HCT116 (cell line): ENCODE measurements around the gene DPH6.

Source experiments
- CEBPB ChIP-seq: IDR thresholded peaks from 2 replicates; pipeline ENCODE4 v1.6.1; 2012; ENCODE audit warnings: low read depth
- CTCF ChIP-seq, 3 experiments: fragments of 200-600 bp in 1 of 3; sonication (generic) in 1 of 3; IDR thresholded peaks in 2 of 3; conservative IDR thresholded peaks in 1 of 3; 2 replicates each; pipeline ENCODE4 v1.5.1; 2012 to 2017; ENCODE audit warnings: low read depth in 2 of 3, low read length in 2 of 3, antibody characterized with exemption in 1 of 3, borderline replicate concordance in 1 of 3, control low read depth in 1 of 3, mild to moderate bottlenecking in 1 of 3, mixed read lengths in 1 of 3, mixed run types in 1 of 3, moderate library complexity in 1 of 3; ENCODE audit not compliant: insufficient read depth in 1 of 3
- EGR1 ChIP-seq: IDR thresholded peaks from 2 replicates; pipeline ENCODE4 v1.6.1; 2012; ENCODE audit warnings: low read depth
- ELF1 ChIP-seq: IDR thresholded peaks from 2 replicates; pipeline ENCODE4 v1.6.1; 2012; ENCODE audit warnings: low read depth, borderline replicate concordance
- EZH2 ChIP-seq: fragments of 200-600 bp; sonication (generic); IDR thresholded peaks from 2 replicates; pipeline ENCODE4 v1.6.1; 2017; ENCODE audit warnings: antibody characterized with exemption, mixed run types
- JUND ChIP-seq: IDR thresholded peaks from 2 replicates; pipeline ENCODE4 v1.6.1; 2012
- MAX ChIP-seq: IDR thresholded peaks from 2 replicates; pipeline ENCODE4 v1.6.1; 2012
- POLR2A ChIP-seq: IDR thresholded peaks from 2 replicates; pipeline ENCODE4 v1.7.0; 2011; ENCODE audit warnings: borderline replicate concordance; ENCODE audit not compliant: insufficient read depth, insufficient read length; ENCODE audit errors: extremely low read depth
- POLR2AphosphoS5 ChIP-seq: IDR thresholded peaks from 2 replicates; pipeline ENCODE4 v1.6.1; 2011; ENCODE audit warnings: mild to moderate bottlenecking, low read depth, low read length, moderate library complexity
- REST ChIP-seq: IDR thresholded peaks from 2 replicates; pipeline ENCODE4 v1.6.1; 2012; ENCODE audit warnings: low read depth
- SP1 ChIP-seq: IDR thresholded peaks from 2 replicates; pipeline ENCODE4 v1.6.1; 2012; ENCODE audit warnings: low read depth
- YY1 ChIP-seq: IDR thresholded peaks from 2 replicates; pipeline ENCODE4 v1.6.1; 2011; ENCODE audit warnings: low read length, low read depth, moderate library complexity, mild to moderate bottlenecking; ENCODE audit not compliant: insufficient replicate concordance; ENCODE audit errors: extremely low read depth
- ZBTB33 ChIP-seq: IDR thresholded peaks from 2 replicates; pipeline ENCODE4 v1.6.1; 2011; ENCODE audit warnings: mild to moderate bottlenecking, low read length, moderate library complexity; ENCODE audit not compliant: insufficient replicate concordance; ENCODE audit errors: extremely low read depth
- ZNF274 ChIP-seq: fragments of 200-500 bp; sonication (Bioruptor generic); IDR thresholded peaks from 2 replicates; pipeline ENCODE4 v1.6.1; 2014; ENCODE audit warnings: mild to moderate bottlenecking, low read depth, low read length, inconsistent platforms

- no peak for TF ChIP-seq CTCF (IDR thresholded peaks at IDR 0.05 in 2 of 3, conservative IDR thresholded peaks at IDR 0.05 in 1 of 3; ENCODE audit: borderline replicate concordance in 1 of 3, insufficient read depth in 1 of 3, low read depth in 2 of 3, low read length in 2 of 3)
- TF ChIP-seq EZH2: no peak
- no peak for TF ChIP-seq REST
- TF ChIP-seq POLR2AphosphoS5: no peak
- no peak for TF ChIP-seq EGR1
- TF ChIP-seq JUND: no peak
- TF ChIP-seq POLR2A: no peak
- no peak for TF ChIP-seq ZNF274
- no peak for TF ChIP-seq MAX
- no peak for TF ChIP-seq ELF1
- no peak for TF ChIP-seq CEBPB
- TF ChIP-seq YY1: no peak
- TF ChIP-seq ZBTB33: no peak
- TF ChIP-seq SP1: no peak
These were observed 100.1 kb downstream of the DPH6 start for GRCh38 chr15:35445891-35446290.
